Natural killer cell treated with Interleukin-12 subunit alpha and Interleukin-12 subunit beta and Interleukin-15 and Interleukin-18, amount 100 ng/mL, for 72 hours (primary cell): ENCODE measurements around the gene MYO5A. TPM values are rescaled to one million over a fixed set of nuclear protein-coding genes. Genes with fewer than 3 reads are reported as not detected.
A peak's percentile ranks its signal among the peaks of the same experiment; 100 is the strongest.

Experiments used
- ATAC-seq, 2 donors: fragments of 150-1000 bp; cut with Tn5 transposase in 1 of 2; sonication (Bioruptor Pico), chemical (Tn5 transposase) in 1 of 2; 2 replicates each; pipeline ENCODE4 v1.10.0; 2021
- DNase-seq: peaks from one replicate; pipeline ENCODE4 v3.0.0; 2022; ENCODE audit warnings: low spot score
- H3K27ac Mint-ChIP-seq, 2 donors: 1 replicate in 1 of 2; 2 replicates in 1 of 2; pipeline ENCODE4 v1.8.0; 2022; ENCODE audit warnings: mixed read lengths in 2 of 2, mild to moderate bottlenecking in 1 of 2, moderate library complexity in 1 of 2
- H3K27me3 Mint-ChIP-seq, 2 donors: 1 replicate in 1 of 2; 2 replicates in 1 of 2; pipeline ENCODE4 v1.8.0; 2022; ENCODE audit warnings: mixed read lengths in 2 of 2
- H3K36me3 Mint-ChIP-seq: one replicate; pipeline ENCODE4 v1.8.0; 2022; ENCODE audit warnings: mixed read lengths
- H3K4me1 Mint-ChIP-seq, 2 donors: 1 replicate in 1 of 2; 2 replicates in 1 of 2; pipeline ENCODE4 v1.8.0; 2022; ENCODE audit warnings: low read depth in 2 of 2, mixed read lengths in 2 of 2, mild to moderate bottlenecking in 1 of 2
- H3K4me3 Mint-ChIP-seq: one replicate; pipeline ENCODE4 v1.8.0; 2022; ENCODE audit warnings: mixed read lengths
- H3K9me3 Mint-ChIP-seq: 2 replicates; pipeline ENCODE4 v1.8.0; 2022; ENCODE audit warnings: mixed read lengths
- total RNA-seq, 2 donors: library from RNA; stranded (reverse); gene quantifications; one replicate each; pipeline ENCODE4 v1.2.3, GENCODE V29; 2022

MYO5A gene
- total RNA-seq, 2 donors from 2014 or later: 42.4 to 49.5 TPM

GRCh38 chr15:52338891-52339290, 189.8 kb downstream of the MYO5A start:
- H3K4me1 Mint-ChIP-seq: peaks cover 9 to 11% of the 10 kb centered on the region in 2 donors

GRCh38 chr15:52338058-52338457, 190.6 kb downstream of the MYO5A start:
- no peaks in the 10 kb centered on the region for H3K9me3 Mint-ChIP-seq
- H3K4me3 Mint-ChIP-seq: no peak overlapping the region
- H3K4me1 Mint-ChIP-seq: peaks cover 9 to 11% of the 10 kb centered on the region in 2 donors
- DNase-seq: no peak
- H3K27ac Mint-ChIP-seq: no peak overlapping the region
- H3K27me3 Mint-ChIP-seq: no peaks in the 10 kb centered on the region
- no peak for ATAC-seq
- peaks cover 6% of the 10 kb centered on the region for H3K36me3 Mint-ChIP-seq

More at GRCh38 chr15:52338891-52339290, 189.8 kb downstream of the MYO5A start:
- ATAC-seq (no peak), DNase-seq (no peak)
- no peak overlapping the region for H3K4me3 Mint-ChIP-seq
- no peaks in the 10 kb centered on the region for H3K9me3 Mint-ChIP-seq
- H3K36me3 Mint-ChIP-seq: peaks cover 6% of the 10 kb centered on the region
- no peaks in the 10 kb centered on the region for H3K27me3 Mint-ChIP-seq
- H3K27ac Mint-ChIP-seq: no peak overlapping the region

- no peak overlapping the region for H3K4me3 Mint-ChIP-seq
- peak overlapping the region; percentile 25 to 75 for H3K27ac Mint-ChIP-seq
- no peak for DNase-seq
- peaks cover 6% of the 10 kb centered on the region for H3K36me3 Mint-ChIP-seq
- H3K4me1 Mint-ChIP-seq: peaks cover 9 to 11% of the 10 kb centered on the region in 2 donors
- H3K27me3 Mint-ChIP-seq: no peaks in the 10 kb centered on the region
- H3K9me3 Mint-ChIP-seq: no peaks in the 10 kb centered on the region
- ATAC-seq: no peak
Measured at GRCh38 chr15:52337198-52337853, 191.4 kb downstream of the MYO5A start.

GRCh38 chr15:52336529-52336928, 192.2 kb downstream of the MYO5A start:
- ATAC-seq (no peak), DNase-seq (no peak)
- H3K9me3 Mint-ChIP-seq: no peaks in the 10 kb centered on the region
- no peaks in the 10 kb centered on the region for H3K27me3 Mint-ChIP-seq
- H3K4me1 Mint-ChIP-seq: peaks cover 14 to 16% of the 10 kb centered on the region in 2 donors
- H3K4me3 Mint-ChIP-seq: no peak overlapping the region
- H3K36me3 Mint-ChIP-seq: peaks cover 6% of the 10 kb centered on the region
- H3K27ac Mint-ChIP-seq: peak overlapping the region; percentile 25 to 75

GRCh38 chr15:52334491-52335160, 194.1 kb downstream of the MYO5A start:
- ATAC-seq: no peak
- H3K4me1 Mint-ChIP-seq: peaks cover 19 to 22% of the 10 kb centered on the region in 2 donors
- no peaks in the 10 kb centered on the region for H3K9me3 Mint-ChIP-seq
- DNase-seq: no peak
- peaks cover 6% of the 10 kb centered on the region for H3K36me3 Mint-ChIP-seq
- no peaks in the 10 kb centered on the region for H3K27me3 Mint-ChIP-seq
- H3K4me3 Mint-ChIP-seq: no peak overlapping the region
- H3K27ac Mint-ChIP-seq: no peak overlapping the region

- DNase-seq (no peak), ATAC-seq (peak; percentile 91 to 95)
- no peaks in the 10 kb centered on the region for H3K9me3 Mint-ChIP-seq
- peaks cover 10 to 11% of the 10 kb centered on the region in 2 donors for H3K4me1 Mint-ChIP-seq
- H3K27ac Mint-ChIP-seq: peak overlapping the region; percentile 80 to 83
- peak overlapping the region; percentile 44 for H3K4me3 Mint-ChIP-seq
- H3K36me3 Mint-ChIP-seq: peaks cover 21% of the 10 kb centered on the region
- no peaks in the 10 kb centered on the region for H3K27me3 Mint-ChIP-seq
Measured at GRCh38 chr15:52331490-52332240, 197.0 kb downstream of the MYO5A start.

GRCh38 chr15:52329987-52330386, 198.7 kb downstream of the MYO5A start:
- peaks cover 26% of the 10 kb centered on the region for H3K36me3 Mint-ChIP-seq
- peaks cover 10% of the 10 kb centered on the region in 2 donors for H3K4me1 Mint-ChIP-seq

GRCh38 chr15:52329150-52329549, 199.5 kb downstream of the MYO5A start:
- no peaks in the 10 kb centered on the region for H3K9me3 Mint-ChIP-seq
- H3K36me3 Mint-ChIP-seq: peaks cover 21% of the 10 kb centered on the region
- H3K4me3 Mint-ChIP-seq: no peak overlapping the region
- no peaks in the 10 kb centered on the region for H3K27me3 Mint-ChIP-seq
- no peak overlapping the region for H3K27ac Mint-ChIP-seq
- H3K4me1 Mint-ChIP-seq: peaks cover 10% of the 10 kb centered on the region in 2 donors
- ATAC-seq: no peak
- DNase-seq: no peak

More at GRCh38 chr15:52329987-52330386, 198.7 kb downstream of the MYO5A start:
- DNase-seq: no peak
- Mint-ChIP-seq H3K4me3 (no peak overlapping the region), H3K27ac (no peak overlapping the region), H3K27me3 (no peaks in the 10 kb centered on the region), H3K9me3 (no peaks in the 10 kb centered on the region)
- no peak for ATAC-seq

- Mint-ChIP-seq H3K9me3 (no peaks in the 10 kb centered on the region), H3K27me3 (no peaks in the 10 kb centered on the region), H3K4me1 (peaks cover 10% of the 10 kb centered on the region in 2 donors), H3K4me3 (no peak overlapping the region), H3K27ac (no peak overlapping the region), H3K36me3 (peaks cover 21% of the 10 kb centered on the region)
- DNase-seq: no peak
- ATAC-seq: no peak
Measured at GRCh38 chr15:52328680-52329079, 200.0 kb downstream of the MYO5A start.

GRCh38 chr15:52326756-52327155, 201.9 kb downstream of the MYO5A start:
- Mint-ChIP-seq H3K36me3 (peaks cover 24% of the 10 kb centered on the region), H3K27me3 (no peaks in the 10 kb centered on the region), H3K9me3 (no peaks in the 10 kb centered on the region), H3K4me3 (no peak overlapping the region), H3K4me1 (peaks cover 7 to 8% of the 10 kb centered on the region in 2 donors), H3K27ac (no peak overlapping the region)
- ATAC-seq: no peak
- no peak for DNase-seq

- Mint-ChIP-seq H3K9me3 (no peaks in the 10 kb centered on the region), H3K27ac (no peak overlapping the region), H3K4me1 (no peaks in the 10 kb centered on the region), H3K36me3 (peaks cover 30% of the 10 kb centered on the region), H3K4me3 (no peak overlapping the region), H3K27me3 (no peaks in the 10 kb centered on the region)
- no peak for ATAC-seq
- no peak for DNase-seq
Measured at GRCh38 chr15:52324109-52324508, 204.6 kb downstream of the MYO5A start.

- H3K4me3 Mint-ChIP-seq: no peak overlapping the region
- no peaks in the 10 kb centered on the region for H3K27me3 Mint-ChIP-seq
- peaks cover 16% of the 10 kb centered on the region for H3K36me3 Mint-ChIP-seq
- H3K9me3 Mint-ChIP-seq: no peaks in the 10 kb centered on the region
- no peak for DNase-seq
- ATAC-seq: no peak
- no peaks in the 10 kb centered on the region for H3K4me1 Mint-ChIP-seq
- H3K27ac Mint-ChIP-seq: no peak overlapping the region
Measured at GRCh38 chr15:52318729-52319500, 209.8 kb downstream of the MYO5A start.

- H3K4me3 Mint-ChIP-seq: no peak overlapping the region
- no peak overlapping the region for H3K27ac Mint-ChIP-seq
- ATAC-seq (no peak), DNase-seq (no peak)
- H3K9me3 Mint-ChIP-seq: no peaks in the 10 kb centered on the region
- peaks cover 22% of the 10 kb centered on the region for H3K36me3 Mint-ChIP-seq
- H3K4me1 Mint-ChIP-seq: no peaks in the 10 kb centered on the region
- H3K27me3 Mint-ChIP-seq: no peaks in the 10 kb centered on the region
Measured at GRCh38 chr15:52317688-52318087, 211.0 kb downstream of the MYO5A start.
